Epithelial cell of esophagus (primary cell): ENCODE results near the gene CHMP1A.
"Not testable (repeated sequence)": the region's sequence is repeated elsewhere in the genome, so short reads cannot be mapped to it uniquely, and the experiment has no call there.

Source experiments
- DNase-seq: peaks from one replicate; pipeline ENCODE4 v3.0.0; 2010; ENCODE audit warnings: low read depth
- H3K4me3 ChIP-seq: 2 replicates; pipeline ENCODE4 v1.5.1; 2011; ENCODE audit warnings: mild to moderate bottlenecking, low read length, control low read depth
- TF ChIP-seq, protein P1 (sequence below): IDR thresholded peaks from 2 replicates; pipeline ENCODE4 v1.5.1; 2011; ENCODE audit warnings: low read depth, mild to moderate bottlenecking, low read length, control low read depth, inconsistent platforms; ENCODE audit not compliant: insufficient read depth; ENCODE audit errors: missing control alignments

Gene CHMP1A

DNA sequence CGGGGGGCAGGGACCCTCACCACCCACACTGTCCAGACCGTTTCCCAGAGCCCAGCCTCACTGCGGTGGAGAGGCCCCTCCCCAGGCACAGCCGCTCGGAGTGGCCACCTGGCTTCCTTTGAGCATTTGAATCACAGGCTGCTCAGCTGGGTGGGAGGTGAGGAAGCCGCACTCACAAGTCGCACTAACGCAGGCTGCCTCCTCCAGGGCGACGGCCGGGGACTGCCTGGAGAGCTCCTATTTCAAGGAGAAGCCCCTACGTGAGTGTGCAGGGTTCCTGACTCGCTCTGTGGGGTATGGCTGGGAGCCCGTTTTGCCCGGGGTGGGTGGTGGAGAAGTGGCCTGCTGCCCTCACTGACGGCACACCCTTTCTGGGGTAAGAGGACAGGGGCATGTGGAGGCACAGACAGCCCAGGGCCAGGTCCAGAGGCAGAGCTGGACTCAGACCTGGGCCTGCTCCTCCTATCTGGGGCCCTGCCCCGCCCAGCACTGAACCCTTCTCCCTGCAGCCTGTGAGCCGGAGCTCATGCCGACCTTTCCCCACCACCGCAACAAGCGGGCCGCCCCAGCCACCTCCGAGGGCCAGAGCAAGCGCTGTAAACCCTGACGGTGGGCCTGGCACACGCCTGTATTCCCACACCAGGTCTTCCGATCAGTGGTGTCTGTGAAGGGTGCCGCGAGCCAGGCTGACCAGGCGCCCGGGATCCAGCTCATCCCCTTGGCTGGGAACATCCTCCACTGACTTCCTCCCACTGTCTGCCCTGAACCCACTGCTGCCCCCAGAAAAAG is 37.8 kb upstream of the CHMP1A start:
- no peak overlapping the region for H3K4me3 ChIP-seq
- no peak for DNase-seq
- TF ChIP-seq, protein P1, sequence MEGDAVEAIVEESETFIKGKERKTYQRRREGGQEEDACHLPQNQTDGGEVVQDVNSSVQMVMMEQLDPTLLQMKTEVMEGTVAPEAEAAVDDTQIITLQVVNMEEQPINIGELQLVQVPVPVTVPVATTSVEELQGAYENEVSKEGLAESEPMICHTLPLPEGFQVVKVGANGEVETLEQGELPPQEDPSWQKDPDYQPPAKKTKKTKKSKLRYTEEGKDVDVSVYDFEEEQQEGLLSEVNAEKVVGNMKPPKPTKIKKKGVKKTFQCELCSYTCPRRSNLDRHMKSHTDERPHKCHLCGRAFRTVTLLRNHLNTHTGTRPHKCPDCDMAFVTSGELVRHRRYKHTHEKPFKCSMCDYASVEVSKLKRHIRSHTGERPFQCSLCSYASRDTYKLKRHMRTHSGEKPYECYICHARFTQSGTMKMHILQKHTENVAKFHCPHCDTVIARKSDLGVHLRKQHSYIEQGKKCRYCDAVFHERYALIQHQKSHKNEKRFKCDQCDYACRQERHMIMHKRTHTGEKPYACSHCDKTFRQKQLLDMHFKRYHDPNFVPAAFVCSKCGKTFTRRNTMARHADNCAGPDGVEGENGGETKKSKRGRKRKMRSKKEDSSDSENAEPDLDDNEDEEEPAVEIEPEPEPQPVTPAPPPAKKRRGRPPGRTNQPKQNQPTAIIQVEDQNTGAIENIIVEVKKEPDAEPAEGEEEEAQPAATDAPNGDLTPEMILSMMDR, result no peak

DNA sequence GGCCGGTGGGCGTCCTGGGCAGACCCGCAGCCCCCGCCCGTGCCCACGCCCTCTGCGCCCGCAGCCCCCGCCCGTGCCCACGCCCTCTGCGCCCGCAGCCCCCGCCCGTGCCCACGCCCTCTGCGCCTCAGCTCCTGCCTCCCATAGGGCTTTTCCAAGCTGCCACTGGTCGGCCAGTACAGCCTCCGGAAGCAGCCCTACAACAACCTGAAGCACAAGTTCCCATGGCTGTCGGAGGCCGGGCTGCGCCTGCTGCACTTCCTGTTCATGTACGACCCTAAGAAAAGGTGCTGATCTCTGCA is 37.2 kb upstream of the CHMP1A start:
- not testable (repeated sequence) for DNase-seq, H3K4me3 ChIP-seq

DNA sequence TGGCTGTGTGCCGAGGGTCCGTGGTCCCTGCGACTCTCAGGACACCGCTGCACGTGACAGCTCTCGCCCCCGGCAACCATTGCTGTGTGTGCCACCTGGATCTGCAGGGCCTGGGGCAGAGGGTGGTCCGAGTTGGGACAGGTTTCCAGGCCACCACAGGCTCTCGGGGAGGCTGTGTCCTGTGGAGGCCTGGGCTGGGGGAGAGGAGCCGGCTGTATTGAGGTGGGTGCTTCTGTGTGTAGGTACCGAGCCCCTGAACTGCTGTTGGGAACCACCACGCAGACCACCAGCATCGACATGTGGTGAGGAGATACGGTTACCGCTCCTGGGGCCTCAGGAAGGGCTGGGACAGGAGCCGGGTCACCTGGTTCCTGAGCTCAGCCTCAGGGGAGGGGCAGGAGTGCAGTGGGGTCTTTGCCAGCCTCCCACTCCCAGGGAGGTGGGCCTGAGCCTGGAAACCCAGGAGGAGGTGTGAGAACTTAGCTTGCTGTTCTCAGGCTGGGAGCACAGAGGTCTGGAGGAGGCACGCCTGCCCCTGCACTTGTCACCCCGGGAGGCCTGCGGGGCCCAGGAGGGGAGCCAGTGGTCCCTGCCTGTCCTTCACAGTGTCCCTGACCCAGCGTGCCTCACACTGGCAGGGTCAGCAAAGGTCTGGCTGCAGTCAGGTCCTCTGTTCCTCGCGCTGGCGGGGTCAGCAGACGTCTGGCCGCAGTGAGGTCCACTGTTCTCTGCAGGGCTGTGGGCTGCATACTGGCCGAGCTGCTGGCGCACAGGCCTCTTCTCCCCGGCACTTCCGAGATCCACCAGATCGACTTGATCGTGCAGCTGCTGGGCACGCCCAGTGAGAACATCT is 36.6 kb upstream of the CHMP1A start:
- no peak for DNase-seq
- TF ChIP-seq, protein P1, result no peak
- no peak overlapping the region for H3K4me3 ChIP-seq

DNA sequence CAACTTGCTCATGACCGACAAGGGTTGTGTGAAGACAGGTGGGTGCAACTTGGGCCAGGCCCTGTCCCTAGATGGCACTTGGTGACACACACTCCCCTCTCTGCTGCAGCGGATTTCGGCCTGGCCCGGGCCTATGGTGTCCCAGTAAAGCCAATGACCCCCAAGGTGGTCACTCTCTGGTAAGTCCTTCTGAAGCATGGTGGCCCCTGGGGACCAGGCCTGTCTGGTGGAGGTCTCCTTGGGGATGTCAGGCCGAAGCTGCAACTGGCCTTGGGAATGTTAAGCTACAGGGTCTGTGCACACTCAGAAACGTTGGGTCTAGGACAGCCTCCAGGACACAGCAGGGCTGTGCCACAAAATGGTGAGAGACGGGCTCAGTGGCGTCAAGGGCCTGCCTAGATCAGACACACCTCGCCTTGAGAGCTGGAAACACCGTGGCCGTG is 35.8 kb upstream of the CHMP1A start:
- H3K4me3 ChIP-seq, result no peak overlapping the region
- TF ChIP-seq, protein P1, result no peak
- DNase-seq, result no peak

DNA sequence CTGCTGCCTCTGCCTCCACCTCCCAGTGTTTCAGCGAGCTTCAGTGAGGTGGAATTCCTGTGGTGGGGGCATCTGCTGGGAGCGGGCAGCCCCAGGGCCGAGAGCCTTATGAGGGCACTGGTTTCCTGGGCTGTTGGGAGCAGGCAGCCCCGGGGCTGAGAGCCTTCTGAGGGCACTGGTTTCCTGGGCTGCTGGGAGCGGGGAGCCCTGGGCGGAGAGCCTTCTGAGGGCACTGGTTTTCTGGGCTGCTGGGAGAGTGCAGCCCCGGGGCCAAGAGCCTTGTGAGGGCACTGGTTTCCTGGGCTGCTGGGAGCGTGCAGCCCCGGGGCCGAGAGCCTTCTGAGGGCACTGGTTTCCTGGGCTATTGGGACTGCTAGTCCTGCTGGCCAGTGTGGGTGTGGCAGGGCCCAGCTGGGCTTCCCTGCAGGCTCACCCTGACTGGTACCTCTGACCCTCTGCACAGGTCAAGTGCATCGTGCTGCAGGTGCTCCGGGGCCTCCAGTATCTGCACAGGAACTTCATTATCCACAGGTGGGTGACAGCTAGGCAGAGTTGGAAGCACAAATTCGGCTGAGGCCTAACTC is 34.6 kb upstream of the CHMP1A start:
- H3K4me3 ChIP-seq, result no peak overlapping the region
- TF ChIP-seq, protein P1, result no peak
- DNase-seq, result no peak

DNA sequence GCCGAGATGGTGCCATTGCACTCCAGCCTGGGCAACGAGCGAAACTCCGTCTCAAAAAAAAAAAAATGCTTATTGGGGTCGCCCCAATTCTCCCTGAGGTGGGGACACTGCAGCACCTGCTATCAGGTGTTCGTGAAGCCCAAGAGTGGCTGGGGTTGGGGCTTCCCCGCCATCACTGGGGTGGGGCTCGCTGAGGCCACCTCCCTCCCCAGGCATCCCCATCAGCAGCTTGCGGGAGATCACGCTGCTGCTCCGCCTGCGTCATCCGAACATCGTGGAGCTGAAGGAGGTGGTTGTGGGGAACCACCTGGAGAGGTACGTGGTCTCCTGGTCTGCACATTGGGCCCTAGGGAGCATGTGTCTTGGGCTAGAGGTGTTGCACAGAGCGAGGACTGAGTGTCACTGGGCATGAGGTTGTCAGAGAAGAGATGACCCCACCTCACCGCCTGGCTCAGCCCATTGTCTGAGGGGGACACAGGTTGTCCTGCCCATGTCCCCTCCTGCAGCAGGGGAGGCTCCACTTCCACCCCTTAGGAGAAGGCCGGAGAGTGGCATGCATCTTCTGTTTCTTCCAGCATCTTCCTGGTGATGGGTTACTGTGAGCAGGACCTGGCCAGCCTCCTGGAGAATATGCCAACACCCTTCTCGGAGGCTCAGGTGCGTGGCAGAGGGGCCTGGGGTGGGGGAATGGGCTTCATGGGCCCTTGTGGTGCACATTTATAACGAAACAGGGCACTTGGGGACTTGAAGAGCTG is 33.9 kb upstream of the CHMP1A start:
- DNase-seq, result no peak
- H3K4me3 ChIP-seq, result no peak overlapping the region
- TF ChIP-seq, protein P1, result no peak
